ENCODE measurements around the gene CD74.
"Not testable (repeated sequence)": the region's sequence is repeated elsewhere in the genome, so short reads cannot be mapped to it uniquely, and the experiment has no call there.

Gene CD74

DNA sequence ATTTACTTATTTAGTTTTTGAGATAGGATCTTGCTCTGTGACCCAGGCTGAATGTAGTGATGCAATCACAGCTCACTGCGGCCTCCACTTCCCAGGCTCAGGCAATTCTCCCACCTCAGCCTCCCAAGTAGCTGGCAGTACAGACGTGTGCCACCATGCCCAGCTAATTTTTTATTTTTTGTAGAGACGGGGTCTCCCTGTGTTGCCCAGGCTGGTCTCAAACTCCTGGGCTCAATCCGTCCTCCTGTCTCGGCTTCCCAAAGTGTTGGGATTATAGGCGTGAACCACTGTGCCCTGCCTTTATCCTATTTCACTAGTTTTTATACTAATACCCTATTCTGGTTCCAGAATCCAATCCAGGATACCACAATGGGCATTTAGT lies 30.0 kb upstream of the CD74 start:
- no peak for DNase-seq (ENCODE audit: low read depth, low spot score)
- H3K27ac ChIP-seq, result peak overlapping the region; percentile 27

DNA sequence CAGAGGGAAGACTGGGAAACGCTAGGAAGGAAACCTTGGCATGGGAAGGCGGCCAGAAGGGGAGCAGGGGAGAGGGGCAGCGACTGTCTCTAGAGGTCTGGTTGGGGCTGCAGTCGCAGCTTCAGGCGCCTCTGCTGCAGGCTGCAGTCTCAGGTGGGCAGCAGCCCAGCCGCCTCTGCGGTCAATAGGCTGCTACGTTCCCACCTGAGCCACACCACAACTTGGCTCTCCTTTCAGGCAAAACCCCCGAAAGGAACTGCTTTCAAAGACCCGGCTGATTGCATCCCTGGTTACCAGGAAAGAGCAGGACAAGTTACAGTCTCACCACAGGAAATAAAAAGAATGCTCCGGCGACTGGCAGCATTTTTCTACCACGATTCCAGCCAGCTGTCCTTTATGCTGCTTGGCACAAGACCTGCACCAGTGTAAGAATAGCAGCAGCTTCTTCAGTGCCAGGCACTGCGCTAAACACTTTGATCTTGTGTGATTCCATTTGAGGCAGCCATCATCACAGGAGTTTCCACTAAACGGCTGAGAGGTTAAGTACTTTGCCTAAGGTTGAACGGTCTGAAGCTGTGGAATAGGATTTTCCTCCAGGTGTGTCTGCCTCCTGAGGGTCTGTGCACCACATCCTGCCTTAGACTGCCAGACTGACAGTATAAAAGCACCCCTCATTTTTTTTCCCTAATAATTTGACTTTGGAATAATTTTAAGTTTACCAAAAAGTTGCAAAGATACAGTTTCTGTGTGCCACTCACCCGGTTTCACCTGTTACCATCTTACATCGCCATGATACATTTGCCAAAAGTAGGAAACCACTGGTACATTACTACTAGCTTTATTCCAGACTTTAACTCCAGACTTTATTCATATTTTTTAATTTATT lies 29.3 kb upstream of the CD74 start:
- DNase-seq (ENCODE audit: low read depth, low spot score), result no peak
- H3K27ac ChIP-seq, result peak overlapping the region; percentile 27

DNA sequence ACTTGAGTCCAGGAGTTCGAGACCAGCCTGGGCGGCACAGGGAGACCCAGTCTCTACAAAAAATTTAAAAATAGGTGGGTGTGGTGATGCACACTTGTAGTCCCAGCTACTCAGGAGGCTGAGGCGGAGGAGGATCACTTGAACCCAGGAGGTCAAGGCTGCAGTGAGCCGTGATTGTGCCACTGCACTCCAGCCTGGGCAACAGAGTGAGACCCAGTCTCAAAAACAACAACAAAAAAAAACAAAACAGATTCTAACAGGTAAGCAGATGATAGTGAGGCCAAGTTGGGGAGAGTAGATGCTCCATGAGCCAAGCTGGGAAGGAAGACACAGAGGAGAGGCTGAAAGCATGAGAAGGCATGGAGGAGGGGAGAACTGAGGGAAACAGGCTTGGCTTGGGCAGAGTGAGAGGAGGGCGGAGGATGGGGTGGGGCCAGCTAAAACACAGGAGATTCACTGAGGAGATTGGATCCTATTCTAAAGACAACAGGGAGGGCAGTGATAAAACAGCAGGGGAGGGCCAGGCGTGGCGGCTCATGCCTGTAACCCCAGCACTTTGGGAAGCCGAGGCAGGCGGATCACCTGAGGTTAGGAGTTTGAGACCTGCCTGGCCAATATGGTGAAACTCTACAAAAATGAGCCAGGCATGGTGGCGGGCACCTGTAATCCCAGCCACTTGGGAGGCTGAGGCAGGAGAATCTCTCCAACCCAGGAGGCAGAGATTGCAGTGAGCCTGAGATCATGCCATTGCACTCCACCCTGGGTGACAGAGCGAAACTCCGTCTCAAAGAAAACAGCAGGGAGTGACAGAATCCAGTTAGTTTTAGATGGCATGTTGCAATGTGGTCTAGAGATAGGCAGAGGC lies 28.5 kb upstream of the CD74 start:
- H3K27ac ChIP-seq, result peak overlapping the region; percentile 27
- no peak for DNase-seq (ENCODE audit: low read depth, low spot score)

DNA sequence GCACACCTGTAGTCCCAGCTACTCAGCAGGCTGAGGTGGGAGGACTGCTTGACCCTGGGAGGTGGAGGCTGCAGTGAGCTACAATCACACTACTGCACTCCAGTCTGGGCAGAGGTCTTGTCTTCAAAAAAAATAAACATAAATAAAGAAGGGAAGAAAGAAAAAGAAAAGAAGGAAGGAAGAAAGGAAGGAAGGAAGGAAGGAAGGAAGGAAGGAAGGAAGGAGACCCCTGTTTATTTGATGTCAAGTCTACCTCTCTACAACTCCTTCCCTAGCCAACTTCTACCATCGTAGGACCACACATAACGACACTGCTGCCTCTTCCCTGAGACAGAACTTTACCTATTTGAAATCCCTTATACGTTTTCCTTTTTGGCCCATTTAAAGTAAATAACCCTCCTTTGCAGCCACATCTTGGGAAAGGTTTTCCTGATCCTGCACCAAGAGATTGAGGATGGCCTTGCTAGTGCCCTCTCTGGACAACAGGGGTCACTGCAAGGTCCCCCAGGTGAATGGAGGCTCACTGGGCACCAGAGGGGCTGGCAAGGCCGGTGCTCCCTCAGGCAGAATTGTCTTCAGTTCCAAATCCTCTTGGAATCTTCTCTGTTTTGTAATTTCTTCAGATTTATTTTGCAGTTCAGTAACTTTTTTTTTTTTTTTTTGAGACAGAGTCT lies 26.3 kb upstream of the CD74 start:
- no peak overlapping the region for H3K27ac ChIP-seq
- no peak for DNase-seq (ENCODE audit: low read depth, low spot score)

DNA sequence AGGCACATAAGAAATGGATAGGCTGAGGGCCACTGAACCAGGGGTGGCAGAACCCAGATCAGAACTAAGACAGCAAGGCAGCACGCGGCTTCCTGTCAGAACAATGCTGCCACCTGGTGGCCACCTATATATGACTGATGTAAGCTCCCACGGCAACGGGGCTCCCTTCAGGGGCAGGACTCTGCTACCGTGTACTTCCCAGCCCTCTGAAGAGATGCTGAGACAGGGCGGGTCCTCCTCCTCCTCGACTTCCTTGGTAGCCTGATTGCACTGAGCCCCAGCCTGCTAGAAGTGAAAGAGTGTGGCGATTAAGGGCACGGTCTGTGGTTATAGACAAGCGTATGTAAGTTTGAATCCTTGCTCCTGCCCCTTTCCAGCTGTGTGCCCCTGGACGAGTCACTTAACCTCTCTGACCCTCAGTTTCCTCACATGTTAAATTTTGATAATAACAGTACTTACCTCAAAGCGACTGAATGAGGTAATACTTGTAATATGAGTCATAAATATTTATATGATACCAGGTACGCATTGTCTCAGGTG lies 23.5 kb upstream of the CD74 start:
- peak; percentile 49 for DNase-seq (ENCODE audit: low read depth, low spot score)
- no peak overlapping the region for H3K27ac ChIP-seq

DNA sequence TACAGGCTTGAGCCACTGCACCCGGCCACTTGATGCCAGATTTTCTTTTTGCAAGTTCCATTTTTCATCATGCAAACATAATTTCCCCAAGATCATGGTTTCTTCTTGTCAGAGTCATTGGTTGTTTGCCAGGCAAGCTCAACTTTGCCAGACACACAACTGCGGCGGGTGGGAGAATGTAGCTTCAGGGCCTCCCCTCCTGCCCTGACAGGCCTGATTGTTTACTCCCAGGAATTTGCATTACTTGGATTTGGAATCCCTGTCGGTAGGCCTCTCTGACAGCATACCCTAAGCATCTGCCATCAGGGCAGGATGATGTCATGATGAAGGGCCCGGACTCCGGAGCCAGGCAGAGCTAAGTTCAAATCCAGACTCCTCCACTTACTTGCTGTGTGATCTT lies 21.8 kb upstream of the CD74 start:
- H3K27ac ChIP-seq, result peak overlapping the region; percentile 37
- peak; percentile 91 for DNase-seq (ENCODE audit: low read depth, low spot score)

DNA sequence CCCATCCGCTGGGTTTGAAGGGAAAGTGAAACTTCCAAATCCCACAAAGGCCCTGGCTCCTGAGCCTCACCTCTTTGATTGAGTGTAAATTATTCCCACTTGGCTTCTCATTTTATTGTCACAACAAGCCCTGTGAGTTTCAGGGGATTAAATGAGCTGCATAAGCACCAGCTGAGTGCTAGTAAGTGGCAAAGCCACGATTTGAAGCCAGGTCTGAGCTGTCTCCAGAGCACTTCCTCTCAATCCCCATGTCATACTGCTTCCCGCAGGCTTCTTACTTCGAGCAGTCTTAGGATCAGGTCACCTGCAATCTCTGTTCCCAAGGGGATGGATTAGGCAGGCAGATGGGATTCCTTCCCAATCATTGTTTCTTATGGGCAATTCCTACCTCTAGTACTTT lies 18.9 kb upstream of the CD74 start:
- H3K27ac ChIP-seq, result no peak overlapping the region
- DNase-seq (ENCODE audit: low read depth, low spot score), result no peak

DNA sequence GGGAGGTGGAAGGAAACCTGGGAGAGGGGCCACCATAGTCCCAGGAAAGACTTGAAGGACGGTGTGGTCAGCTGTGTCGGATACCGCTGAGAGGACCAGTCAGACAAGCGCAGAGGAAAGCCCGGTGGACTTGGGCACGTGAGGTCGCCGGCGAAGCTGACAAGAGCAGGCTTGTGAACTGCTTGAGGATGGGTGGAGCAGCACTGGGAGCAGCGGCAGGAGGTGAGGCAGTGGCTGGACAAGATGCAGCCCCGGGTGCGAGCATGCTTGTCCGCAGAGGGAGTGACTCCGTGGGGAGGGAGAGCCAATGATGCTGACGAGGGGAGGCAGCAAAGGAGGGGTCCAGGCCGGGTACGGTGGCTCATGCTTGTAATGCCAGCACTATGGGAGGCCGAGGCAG lies 18.3 kb upstream of the CD74 start:
- no peak for DNase-seq (ENCODE audit: low read depth, low spot score)
- H3K27ac ChIP-seq, result no peak overlapping the region

DNA sequence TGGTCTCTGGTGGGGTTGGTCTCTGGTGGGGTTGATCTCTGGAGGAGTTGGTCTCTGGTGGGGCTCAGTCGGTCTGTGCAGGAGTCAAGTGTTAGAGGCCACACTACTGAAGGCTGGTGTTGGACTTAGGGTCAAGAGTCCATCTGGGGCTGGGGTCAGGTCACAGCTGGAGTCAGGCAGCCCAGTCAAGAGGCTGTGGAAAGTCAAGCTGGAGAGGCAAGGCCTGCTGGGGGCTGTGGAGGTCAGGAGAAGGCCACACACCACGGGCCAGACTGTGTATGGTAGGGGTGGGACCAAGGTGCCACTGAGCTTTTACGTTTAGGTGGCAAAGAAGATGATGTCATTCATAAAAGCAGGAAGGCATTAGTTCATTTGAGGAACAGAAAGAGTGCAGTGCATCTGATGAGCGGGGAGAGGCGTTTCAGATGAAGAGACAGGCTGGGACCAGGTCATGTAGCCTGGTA lies 16.7 kb upstream of the CD74 start:
- DNase-seq (ENCODE audit: low read depth, low spot score), result no peak
- no peak overlapping the region for H3K27ac ChIP-seq

DNA sequence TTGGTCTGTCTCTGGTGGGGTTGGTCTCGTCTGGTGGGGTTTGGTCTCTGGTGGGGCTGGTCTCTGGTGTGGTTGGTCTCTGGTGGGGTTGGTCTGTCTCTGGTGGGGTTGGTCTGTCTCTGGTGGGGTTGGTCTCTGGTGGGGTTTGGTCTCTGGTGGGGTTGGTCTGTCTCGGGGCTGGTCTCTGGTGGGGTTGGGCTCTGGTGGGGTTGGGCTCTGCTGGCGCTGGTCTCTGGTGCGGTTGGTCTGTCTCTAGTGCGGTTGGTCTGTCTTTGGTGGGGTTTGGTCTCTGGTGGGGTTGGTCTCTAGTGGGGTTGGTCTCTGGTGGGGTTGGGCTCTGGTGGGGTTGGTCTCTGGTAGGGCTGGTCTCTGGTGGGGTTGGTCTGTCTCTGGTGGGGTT lies 16.3 kb upstream of the CD74 start:
- DNase-seq (ENCODE audit: low read depth, low spot score), result no peak
- no peak overlapping the region for H3K27ac ChIP-seq

DNA sequence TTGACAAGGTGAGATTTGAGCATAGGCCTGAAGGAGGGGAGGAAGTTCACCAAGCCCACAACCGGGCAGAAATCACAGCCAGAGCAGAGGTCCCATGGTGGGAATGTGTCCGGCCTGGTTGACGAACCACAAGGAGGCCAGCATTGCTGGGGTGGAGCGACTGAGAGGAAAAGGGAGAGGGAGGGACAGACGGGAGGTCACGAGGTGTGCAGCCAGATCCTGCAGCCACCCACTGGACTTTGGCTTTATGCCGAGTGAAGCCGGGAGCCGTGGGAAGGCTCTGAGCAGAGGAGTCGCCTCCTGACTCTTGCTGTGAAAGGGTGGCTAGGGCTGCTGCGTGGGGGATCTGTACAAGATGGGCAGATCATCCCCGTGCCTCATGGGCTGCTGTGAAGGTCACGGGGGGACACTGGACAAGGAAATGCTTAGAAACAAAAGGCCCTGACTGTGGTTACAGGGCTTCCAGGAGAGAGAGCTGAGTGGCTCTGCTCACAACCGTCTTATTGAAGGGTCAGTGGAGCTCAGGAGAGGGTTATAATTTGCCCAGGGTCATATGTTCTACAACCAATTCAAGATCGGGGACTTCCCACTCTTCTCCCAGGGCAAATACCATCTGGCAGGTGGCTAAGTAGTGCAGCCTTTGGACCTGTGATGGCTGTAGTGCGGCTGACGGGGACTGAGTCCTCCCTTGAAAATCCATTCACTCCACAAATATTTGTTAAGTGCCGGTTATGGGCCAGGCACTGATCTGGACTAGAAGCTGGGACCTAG lies 15.6 kb upstream of the CD74 start:
- H3K27ac ChIP-seq, result no peak overlapping the region
- no peak for DNase-seq (ENCODE audit: low read depth, low spot score)

DNA sequence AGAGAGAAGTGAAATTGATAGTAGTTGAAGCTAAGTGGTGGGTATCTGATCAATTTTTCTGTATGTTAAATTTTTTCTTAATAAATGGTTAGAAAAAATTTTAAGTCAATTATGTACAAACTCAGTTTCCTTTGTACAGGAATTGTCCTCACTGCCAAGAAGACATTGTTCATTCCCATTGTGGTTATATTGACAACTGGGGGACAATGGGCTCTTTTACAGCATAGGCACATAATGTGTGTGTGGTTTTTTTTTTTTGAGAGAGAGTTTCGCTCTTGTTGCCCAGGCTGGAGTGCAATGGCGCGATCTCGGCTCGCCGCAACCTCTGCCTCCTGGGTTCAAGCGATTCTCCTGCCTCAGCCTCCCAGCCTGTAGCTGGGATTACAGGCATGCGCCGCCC lies 13.5 kb upstream of the CD74 start:
- H3K27ac ChIP-seq; DNase-seq (ENCODE audit: low read depth, low spot score): not testable (repeated sequence)

DNA sequence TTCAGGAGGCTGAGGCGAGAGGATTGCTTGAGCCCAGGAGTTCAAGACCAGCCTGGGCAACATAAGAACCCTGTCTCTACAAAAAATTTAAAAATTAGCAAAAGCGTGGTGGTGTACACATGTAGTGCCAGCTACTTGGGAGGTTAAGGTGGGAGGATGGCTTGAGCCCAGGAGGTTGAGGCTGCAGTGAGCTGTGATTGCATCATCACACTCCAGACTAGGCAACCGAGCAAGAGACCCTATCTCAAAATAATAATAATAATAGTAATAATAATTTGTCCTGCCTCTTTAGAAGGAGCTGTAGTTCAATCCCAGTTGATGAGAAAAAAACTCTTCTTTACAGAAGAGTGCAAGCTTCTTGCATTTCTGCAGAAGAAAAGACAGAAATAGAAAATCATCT lies 10.0 kb upstream of the CD74 start:
- DNase-seq (ENCODE audit: low read depth, low spot score), result no peak
- no peak overlapping the region for H3K27ac ChIP-seq

DNA sequence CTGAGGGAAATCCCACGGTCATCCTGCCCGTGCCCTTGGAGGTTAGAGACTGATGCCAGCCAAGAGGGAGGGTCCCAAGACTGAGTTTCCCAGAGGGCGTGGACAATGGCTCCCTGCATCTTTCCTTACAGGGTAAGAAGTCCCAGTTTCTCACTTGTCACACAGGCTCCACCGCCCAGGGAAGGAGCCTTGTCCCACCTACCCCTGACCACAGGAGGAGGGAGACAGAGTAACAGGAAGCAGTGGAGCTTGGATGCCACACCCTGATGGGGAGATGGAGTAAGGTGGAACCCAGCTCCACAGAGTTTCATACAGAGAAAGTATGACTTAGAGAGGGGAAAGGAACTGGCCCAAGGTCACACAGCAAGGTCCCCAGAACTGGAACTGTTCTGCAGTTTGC lies 9.4 kb upstream of the CD74 start:
- no peak for DNase-seq (ENCODE audit: low read depth, low spot score)
- no peak overlapping the region for H3K27ac ChIP-seq

DNA sequence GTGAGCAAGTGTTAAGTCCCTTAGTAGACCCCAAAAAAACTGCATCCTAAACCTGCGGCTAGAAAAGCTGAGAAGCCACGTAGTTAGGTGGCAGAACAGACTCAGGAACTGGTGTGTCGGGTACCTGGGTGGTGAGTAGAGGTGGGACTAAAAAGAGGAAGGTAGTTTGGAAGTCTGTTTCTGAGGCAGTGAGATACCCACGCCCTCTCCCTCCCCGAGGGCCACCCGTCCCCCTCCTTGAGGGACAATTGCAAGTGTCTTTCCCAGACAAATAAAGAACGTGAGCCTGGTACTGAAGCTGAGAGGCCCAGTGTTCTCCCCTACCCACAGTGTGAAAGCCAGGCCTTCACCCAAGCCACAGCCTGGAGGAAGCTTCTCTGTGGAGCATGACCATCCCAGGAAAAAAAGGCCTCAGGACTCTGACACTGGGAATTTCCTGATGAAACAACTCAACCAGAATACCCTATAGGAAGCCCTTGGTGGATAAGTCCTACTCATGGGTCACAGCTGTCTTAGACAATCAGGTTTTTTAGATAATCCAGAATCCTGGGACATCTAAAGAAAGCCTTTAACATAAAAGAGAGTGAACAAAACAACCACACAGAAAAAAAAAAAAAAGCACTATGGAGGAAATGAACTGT lies 7.0 kb upstream of the CD74 start:
- no peak for DNase-seq (ENCODE audit: low read depth, low spot score)
- no peak overlapping the region for H3K27ac ChIP-seq

DNA sequence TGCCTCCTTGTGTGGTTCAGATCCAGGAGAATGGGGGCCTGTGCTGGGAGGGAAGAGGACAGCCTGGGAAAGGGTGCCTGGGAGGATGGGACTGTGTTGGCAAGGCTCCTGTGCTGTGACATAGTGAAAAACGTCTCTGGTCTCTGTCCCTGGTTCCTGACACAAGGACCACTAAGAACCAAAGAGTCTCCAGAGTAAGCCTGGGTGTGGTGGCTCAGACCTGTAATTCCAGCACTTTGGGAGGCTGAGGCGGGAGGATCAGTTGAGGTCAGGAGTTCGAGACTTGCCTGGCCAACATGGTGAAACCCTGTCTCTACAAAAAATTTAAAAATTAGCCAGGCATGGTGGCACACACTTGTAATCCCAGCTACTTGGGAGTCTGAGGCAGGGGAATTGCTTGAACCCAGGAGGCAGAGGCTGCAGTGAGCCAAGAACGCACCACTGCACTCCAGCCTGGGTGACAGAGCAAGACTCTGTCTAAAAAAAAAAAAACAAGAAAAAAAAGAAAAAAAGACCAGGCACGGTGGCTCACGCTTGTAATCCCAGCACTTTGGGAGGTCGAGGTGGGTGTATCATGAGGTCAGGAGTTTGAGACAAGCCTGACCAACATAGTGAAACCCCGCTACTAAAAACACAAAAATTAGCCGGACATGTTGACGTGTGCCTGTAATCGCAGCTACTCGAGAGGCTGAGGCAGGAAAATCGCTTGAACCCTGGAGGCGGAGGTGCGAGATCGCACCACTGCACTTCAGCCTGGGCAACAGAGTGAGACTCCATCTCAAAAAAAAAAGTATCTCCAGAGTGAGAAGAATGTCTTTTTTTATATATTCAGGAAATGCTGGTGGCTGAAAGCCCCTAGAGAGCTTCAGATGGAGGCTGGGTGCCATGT lies 1.4 kb upstream of the CD74 start:
- H3K27ac ChIP-seq; DNase-seq (ENCODE audit: low read depth, low spot score): not testable (repeated sequence)

DNA sequence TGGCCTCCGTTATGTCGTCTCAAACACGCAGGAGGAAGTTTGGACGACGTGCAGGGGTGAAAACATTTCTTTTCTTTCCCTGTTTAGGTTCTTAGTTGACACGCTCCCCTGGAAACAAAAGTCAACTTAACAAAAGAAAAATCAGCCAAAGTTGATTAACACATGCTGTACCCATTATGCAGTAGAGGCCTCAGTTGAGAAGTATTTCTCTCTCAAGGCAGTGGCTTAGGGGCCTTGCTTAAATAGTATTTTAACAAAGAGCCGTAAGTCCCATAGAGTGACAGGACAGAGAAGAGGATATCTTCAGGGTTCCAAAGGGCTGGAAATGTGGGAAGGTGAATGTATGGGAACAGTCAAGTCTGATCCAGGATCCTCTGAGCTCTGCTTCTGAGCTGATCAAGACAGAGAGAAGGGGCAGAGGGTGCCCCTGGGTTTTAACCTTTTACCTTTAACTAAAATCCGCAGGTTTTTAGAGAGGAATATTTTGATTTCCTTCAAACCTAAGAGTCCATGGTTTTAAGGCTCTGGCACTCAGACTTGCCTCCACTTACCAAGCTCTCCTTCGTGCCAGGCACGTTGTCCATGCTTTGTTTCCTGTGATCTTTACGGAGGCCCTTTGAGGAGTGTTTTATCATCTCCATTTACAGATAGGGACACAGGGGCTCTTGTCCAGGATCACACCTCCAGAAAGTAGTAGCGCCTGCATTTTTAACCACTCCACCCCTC lies 629 bp upstream of the CD74 start:
- H3K27ac ChIP-seq, result no peak overlapping the region
- DNase-seq (ENCODE audit: low read depth, low spot score), result no peak

Measured in epithelial cell of prostate (primary cell).